Fibroblast of skin of left biceps (primary cell): ENCODE data around the gene NCAPH2.

ENCODE experiments used
- DNase-seq, 2 experiments: peaks; one replicate each; pipeline ENCODE4 v3.0.0-alpha.2; 2013; ENCODE audit warnings: low read depth in 2 of 2

The NCAPH2 gene

GRCh38 chr22:50490531-50491308 is 17.3 kb upstream of the NCAPH2 start:
- DNase-seq, result no peak

DNA sequence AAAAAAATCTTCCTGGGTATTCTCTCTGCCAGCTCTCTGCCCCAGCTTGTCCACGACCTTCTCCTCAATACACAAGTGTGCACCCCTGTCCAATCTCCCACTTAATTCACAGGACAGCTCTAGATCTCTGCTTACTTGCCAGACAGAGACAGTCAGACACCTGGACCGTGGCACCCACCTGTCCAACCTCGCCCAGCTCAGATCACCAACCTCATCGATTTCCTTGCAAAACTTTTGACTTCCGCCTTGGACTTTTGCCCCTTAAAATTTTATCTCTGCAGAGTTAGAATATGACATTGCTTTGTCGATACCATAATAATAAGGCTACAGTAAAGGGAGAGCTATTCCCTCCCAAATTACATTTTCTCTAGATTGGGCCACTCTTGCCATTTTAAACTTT is 10.9 kb upstream of the NCAPH2 start:
- DNase-seq, result no peak

DNA sequence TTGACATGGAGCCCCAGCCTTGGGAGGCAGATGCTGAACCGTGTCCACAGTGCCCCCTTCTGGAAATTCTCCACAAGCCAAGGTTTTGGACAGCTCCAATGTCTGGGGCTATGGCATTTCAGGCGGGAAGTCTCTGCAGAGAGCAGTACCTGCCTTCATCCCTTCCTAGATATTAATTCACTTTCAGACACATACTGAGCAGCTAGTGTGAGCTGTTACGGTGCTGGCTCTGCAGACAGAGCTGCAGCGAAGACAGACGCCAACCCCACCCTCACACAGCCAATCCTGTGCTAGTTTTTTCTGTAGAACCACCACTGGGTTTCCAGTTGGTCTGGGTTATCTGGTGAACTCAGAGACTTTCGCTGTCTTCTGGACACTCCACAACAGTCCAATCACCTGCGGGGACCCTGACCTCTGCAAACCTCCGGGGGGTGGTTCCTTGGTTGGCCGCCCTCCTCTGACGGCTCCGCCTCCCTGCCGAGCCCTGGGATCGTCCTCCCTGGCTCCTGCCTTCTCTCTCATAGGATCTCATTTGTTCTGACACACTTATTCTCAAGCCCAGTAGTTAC is 9.6 kb upstream of the NCAPH2 start:
- DNase-seq, result no peak

- no peak for DNase-seq
Observed at GRCh38 chr22:50500452-50500851, 7.6 kb upstream of the NCAPH2 start.

GRCh38 chr22:50502096-50502495 is 5.9 kb upstream of the NCAPH2 start:
- no peak for DNase-seq

DNA sequence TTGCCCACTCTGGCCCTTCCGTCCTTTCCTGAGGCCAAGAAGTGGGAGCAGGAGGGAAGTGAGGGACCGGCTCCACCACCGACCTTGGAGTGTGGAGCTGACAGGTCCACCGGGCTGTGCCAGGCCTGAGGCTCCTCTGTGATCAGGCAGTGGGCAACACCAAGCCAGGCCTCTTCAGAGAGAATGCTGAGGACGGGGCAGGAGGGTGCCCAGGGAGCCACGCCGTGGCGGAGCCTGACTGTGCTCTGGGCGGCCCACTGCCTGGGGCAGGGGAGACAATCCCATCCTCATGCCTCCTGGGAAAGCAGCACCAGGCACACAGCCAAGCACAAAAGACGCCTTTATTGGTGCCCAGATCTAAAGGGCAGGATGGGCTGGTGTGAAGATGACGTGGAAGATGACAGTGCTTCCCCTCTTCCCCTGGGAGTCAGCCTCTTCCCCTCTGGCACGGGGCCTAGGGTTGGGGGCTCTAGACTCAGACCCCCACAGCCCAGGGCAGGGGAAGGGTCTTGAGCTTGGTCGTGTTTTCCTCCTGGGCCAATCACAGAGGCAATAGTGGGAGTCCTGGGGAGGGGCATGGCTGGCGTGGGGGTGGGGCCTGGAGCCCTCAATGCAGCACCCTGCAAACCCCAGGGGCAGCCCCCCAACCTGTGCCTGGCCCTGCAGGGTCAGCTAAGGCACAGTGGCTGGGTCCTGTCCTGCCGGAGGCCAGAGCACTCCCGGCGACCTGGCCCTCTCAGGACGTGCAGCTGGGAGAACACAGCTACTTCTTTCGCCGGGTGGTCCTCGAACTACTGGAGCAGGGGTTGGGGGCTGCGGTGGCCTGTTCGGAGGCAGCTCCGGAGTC is 5.2 kb upstream of the NCAPH2 start:
- DNase-seq, result no peak

DNA sequence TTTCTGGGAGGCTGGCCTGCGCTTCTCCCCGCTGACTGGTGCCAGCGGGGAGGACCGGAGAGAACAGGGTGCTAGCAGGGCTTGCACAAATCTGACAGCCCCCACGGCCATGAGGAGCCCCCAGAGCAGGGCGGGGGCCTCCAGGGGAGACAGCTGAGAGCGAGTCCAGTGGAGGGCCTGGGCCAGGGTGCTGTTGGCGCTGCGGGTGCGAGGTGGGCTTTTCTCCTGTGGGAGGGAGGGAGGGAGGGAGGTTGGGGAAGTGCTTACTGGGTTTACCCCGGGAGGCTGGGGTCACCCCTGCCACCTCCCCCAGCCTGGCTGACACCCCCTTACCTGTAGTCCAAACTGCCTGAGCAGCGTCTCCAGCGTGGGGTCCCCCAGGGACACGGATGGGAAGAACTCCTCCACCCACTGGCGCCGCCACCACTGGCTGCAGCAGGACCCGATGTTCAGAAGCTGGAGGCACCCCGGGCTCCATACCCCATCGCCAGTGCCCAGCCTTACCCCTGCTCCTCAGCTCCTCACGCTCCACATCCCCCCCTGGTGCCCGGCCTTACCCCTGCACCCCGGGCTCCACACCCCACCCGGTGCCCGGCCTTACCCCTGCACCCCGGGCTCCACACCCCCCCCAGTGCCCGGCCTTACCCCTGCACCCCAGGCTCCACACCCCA is 4.4 kb upstream of the NCAPH2 start:
- DNase-seq, result no peak

DNA sequence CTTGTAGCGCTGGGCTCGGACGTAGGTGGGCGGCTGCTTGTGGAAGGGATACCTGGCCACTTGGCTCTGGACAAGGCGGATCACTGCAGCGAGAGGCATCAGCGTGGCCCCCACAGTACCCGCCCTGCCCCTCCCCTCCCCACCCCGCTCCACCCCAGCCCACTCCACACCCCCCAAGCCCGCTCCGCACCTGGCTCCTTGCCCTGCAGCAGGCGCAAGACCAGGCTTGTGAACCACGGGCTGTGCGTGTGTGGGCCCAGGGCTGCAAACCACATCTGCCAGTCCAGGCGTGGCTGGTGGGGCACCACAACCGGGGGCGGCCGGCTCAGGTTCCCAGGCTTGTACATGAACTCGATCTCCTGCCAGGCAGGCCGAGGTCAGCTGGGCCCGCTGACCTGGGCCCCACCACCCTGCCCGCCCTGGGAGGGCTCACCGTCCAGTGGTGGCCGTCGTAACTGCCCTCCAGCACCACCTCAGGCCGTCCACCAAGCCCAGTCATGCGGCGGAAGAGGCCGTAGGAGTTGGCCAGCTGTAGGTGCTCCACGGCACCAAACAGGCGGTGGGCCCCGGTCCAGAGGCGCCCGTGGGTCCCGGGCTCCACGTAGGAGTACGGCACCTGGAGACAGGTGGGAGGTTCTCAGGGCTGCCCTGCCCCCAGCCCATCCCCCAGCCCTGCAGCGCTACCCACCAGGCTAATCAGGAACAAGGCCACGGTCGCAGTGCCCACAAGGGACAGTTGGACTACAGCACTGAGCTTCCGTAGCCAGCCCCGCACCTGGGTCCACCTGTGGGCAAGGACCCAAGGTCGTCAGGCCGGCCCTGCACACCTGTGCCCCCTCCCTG is 3.4 kb upstream of the NCAPH2 start:
- no peak for DNase-seq

- DNase-seq, result no peak
Observed at GRCh38 chr22:50505276-50505775, 2.7 kb upstream of the NCAPH2 start.

DNA sequence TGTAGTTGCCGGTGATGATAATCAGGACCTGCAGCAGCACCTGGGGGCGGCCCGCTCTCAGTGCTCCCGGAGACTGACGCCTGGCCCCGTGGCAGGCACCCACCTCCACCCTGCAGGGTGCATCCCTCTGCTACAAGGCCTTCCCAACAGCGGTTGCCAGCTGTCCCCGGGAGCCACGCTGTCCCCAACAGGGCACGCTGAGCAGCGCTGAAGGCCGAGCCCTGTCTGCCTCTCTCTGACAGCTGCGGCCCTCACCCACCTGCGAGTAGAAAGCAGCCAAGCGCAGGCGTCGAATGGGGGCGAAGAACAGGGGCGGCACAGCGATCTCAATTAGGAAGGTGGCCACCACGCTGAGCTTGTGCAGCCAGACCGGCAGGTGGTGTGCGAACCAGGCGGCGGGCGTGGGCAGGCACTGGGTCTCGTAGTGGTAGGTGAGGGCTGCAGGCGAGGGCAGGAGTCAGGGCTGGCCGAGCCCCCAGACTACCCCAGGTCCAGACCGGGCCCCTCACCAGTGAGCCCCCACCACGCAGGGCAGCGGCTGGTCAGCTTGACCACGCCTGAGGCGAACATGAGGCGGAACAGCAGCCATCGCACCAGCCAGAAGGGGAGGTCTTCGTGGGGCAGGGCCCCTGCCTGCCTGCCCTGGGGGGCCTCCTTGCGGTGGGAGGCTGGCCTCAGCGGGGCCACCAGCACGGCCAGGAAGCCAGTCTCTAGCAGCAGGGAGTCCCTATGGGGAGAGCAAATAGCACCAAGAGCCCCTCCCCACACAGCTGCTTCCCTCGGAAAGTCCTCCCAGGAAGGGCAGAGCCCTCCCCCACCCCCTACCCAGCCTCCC is 2.0 kb upstream of the NCAPH2 start:
- DNase-seq, result no peak

GRCh38 chr22:50506611-50507420 is 1.2 kb upstream of the NCAPH2 start:
- DNase-seq, result no peak

GRCh38 chr22:50507421-50507990 is 518 bp upstream of the NCAPH2 start, which contains the start of gene LMF2:
Gene LMF2, minus strand, starts transcription at chr22:50507702. Its CDS starts 27 bp downstream, at chr22:50507675.
- DNase-seq, result no peak

DNA sequence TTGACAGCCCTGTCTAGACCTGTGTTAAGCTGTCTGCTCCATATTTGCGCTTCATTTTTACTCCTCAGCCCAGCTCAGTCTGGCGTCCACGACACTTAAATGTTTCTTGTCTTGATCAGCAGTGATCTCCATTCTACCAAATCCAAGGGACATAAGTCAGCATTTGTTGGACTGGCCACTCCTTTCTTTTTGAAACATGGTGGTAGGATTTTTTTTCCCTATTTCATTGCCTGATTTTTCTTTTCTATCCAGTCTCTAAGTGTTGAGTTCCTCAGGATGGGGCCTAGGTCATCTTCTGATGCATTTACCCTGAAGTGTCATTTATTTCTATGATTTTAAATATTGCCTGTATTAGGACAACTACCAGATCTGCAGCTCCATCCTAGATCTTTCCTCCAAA is 873 bp downstream of the NCAPH2 start:
- no peak for DNase-seq

DNA sequence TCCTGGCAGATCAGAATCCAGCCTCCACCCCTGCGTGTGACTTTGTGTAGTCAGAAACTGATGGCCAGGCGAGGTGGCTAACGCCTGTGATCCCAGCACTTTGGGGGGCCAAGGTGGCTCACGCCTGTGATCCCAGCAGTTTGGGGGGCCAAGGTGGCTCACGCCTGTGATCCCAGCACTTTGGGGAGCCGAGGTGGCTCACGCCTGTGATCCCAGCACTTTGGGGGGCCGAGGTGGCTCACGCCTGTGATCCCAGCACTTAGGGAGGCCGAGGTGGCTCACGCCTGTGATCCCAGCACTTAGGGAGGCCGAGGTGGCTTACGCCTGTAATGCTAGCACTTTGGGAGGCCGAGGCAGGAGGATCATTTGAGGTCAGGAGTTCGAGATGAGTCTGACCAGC is 5.2 kb downstream of the NCAPH2 start:
- DNase-seq, result no peak

GRCh38 chr22:50516068-50516467 is 8.0 kb downstream of the NCAPH2 start:
- no peak for DNase-seq

- DNase-seq, result no peak
Observed at GRCh38 chr22:50516891-50517290, 8.9 kb downstream of the NCAPH2 start.

GRCh38 chr22:50517495-50518260 is 9.7 kb downstream of the NCAPH2 start:
- DNase-seq, result no peak

- no peak for DNase-seq
Observed at GRCh38 chr22:50518606-50519005, 10.6 kb downstream of the NCAPH2 start.
